Parathyroid adenoma (tissue), 2 donors: ENCODE results near the gene ERAP2.
A peak's percentile ranks its signal among the peaks of the same experiment; 100 is the strongest.
"Not testable (repeated sequence)": the region's sequence is repeated elsewhere in the genome, so short reads cannot be mapped to it uniquely, and the experiment has no call there.

ENCODE experiments used
- H2AFZ ChIP-seq: fragments of 300-600 bp; sonication (generic); one replicate; pipeline ENCODE4 v1.7.0; 2017; ENCODE audit warnings: antibody characterized with exemption, mild to moderate bottlenecking
- H3K27ac ChIP-seq: fragments of 300-600 bp; sonication (generic); one replicate; pipeline ENCODE4 v1.7.0; 2017
- H3K27me3 ChIP-seq: fragments of 300-600 bp; sonication (generic); one replicate; pipeline ENCODE4 v1.7.0; 2017; ENCODE audit warnings: low read length; ENCODE audit not compliant: control insufficient read depth, insufficient read depth
- H3K36me3 ChIP-seq: fragments of 300-600 bp; sonication (generic); one replicate; pipeline ENCODE4 v1.7.0; 2017; ENCODE audit warnings: low read length; ENCODE audit not compliant: control insufficient read depth, insufficient read depth
- H3K4me1 ChIP-seq: fragments of 300-600 bp; sonication (generic); one replicate; pipeline ENCODE4 v1.7.0; 2017; ENCODE audit warnings: control low read depth
- H3K4me2 ChIP-seq: fragments of 300-600 bp; sonication (generic); one replicate; pipeline ENCODE4 v1.7.0; 2017; ENCODE audit warnings: low read length
- H3K4me3 ChIP-seq: fragments of 300-600 bp; sonication (generic); one replicate; pipeline ENCODE4 v1.7.0; 2017; ENCODE audit warnings: low read depth, low read length
- H3K79me2 ChIP-seq: fragments of 300-600 bp; sonication (generic); one replicate; pipeline ENCODE4 v1.7.0; 2017; ENCODE audit warnings: control low read depth
- H3K9ac ChIP-seq: fragments of 300-600 bp; sonication (generic); one replicate; pipeline ENCODE4 v1.7.0; 2017; ENCODE audit warnings: mild to moderate bottlenecking
- H3K9me3 ChIP-seq: fragments of 300-600 bp; sonication (generic); one replicate; pipeline ENCODE4 v1.7.0; 2017; ENCODE audit warnings: low read length; ENCODE audit not compliant: control insufficient read depth
- CTCF ChIP-seq: fragments of 300-600 bp; sonication (generic); IDR thresholded peaks from one replicate; pipeline ENCODE4 v1.7.0; 2017; ENCODE audit warnings: antibody characterized with exemption, mild to moderate bottlenecking
- donor health status: primary hyperparathyroidism.

ERAP2 gene

GRCh38 chr5:96871686-96872085 is 4.6 kb upstream of the ERAP2 start:
- Histone ChIP-seq H2AFZ (no peak overlapping the region), H3K9me3 (no peaks in the 10 kb centered on the region), H3K4me2 (no peak overlapping the region), H3K27me3 (no peaks in the 10 kb centered on the region), H3K9ac (no peak overlapping the region), H3K79me2 (no peaks in the 10 kb centered on the region), H3K27ac (no peak overlapping the region), H3K4me1 (peaks cover 26% of the 10 kb centered on the region), H3K4me3 (no peak overlapping the region), H3K36me3 (no peaks in the 10 kb centered on the region)
- no peak for TF ChIP-seq CTCF

- no peaks in the 10 kb centered on the region for H3K27me3 ChIP-seq
- H2AFZ ChIP-seq = peak overlapping the region; percentile 60
- no peak overlapping the region for H3K4me3 ChIP-seq
- no peak for TF ChIP-seq CTCF
- no peaks in the 10 kb centered on the region for H3K36me3 ChIP-seq
- no peak overlapping the region for H3K4me2 ChIP-seq
- peaks cover 26% of the 10 kb centered on the region for H3K4me1 ChIP-seq
- H3K27ac ChIP-seq = peak overlapping the region; percentile 16
- no peaks in the 10 kb centered on the region for H3K79me2 ChIP-seq
- H3K9ac ChIP-seq = no peak overlapping the region
- H3K9me3 ChIP-seq = no peaks in the 10 kb centered on the region
These were observed 2.9 kb upstream of the ERAP2 start for GRCh38 chr5:96873449-96873848.

- TF ChIP-seq CTCF = no peak
- no peaks in the 10 kb centered on the region for H3K9me3 ChIP-seq
- no peak overlapping the region for H3K9ac ChIP-seq
- H2AFZ ChIP-seq = peak overlapping the region; percentile 72
- no peaks in the 10 kb centered on the region for H3K36me3 ChIP-seq
- peaks cover 20% of the 10 kb centered on the region for H3K4me1 ChIP-seq
- H3K4me3 ChIP-seq = no peak overlapping the region
- H3K27me3 ChIP-seq = no peaks in the 10 kb centered on the region
- no peak overlapping the region for H3K4me2 ChIP-seq
- H3K79me2 ChIP-seq = no peaks in the 10 kb centered on the region
- H3K27ac ChIP-seq = peak overlapping the region; percentile 35
These were observed 1.7 kb upstream of the ERAP2 start for GRCh38 chr5:96874631-96875030.

DNA sequence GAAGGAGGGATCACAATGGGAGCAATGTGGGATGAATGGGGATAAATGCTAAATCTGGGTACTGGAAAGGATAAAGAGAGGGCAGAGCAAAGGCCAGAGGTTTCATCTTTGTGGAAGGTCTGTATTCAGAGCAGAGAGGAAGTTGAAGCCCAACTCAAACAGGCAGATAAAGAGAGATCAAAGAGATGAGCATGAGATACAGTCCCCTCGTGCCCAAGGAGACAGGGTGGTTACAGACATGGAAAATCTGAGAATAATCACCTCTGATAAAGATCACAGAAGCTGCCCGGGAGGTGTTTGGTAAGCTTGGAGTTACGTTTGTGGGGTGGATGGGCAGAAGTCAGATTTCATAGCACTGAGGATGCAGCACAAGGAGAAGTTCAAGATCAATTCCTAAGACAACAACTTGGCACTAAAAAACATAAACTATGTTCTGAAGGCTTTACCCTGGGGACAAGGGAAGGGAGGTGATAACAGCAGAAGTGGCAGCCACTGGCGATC is 459 bp upstream of the ERAP2 start:
- H3K4me2 ChIP-seq = peak overlapping the region; percentile 87
- peaks cover 20% of the 10 kb centered on the region for H3K4me1 ChIP-seq
- peak overlapping the region; percentile 74 for H2AFZ ChIP-seq
- H3K27ac ChIP-seq = peak overlapping the region; percentile 72
- H3K4me3 ChIP-seq = peak overlapping the region; percentile 75
- H3K9ac ChIP-seq = no peak overlapping the region
- no peaks in the 10 kb centered on the region for H3K27me3 ChIP-seq
- no peaks in the 10 kb centered on the region for H3K9me3 ChIP-seq
- TF ChIP-seq CTCF = no peak
- no peaks in the 10 kb centered on the region for H3K79me2 ChIP-seq
- H3K36me3 ChIP-seq = no peaks in the 10 kb centered on the region

GRCh38 chr5:96876977-96877469 is 723 bp downstream of the ERAP2 start:
- not testable (repeated sequence) for H3K9me3 ChIP-seq, H3K9ac ChIP-seq, H3K36me3 ChIP-seq, H3K27me3 ChIP-seq, H3K4me2 ChIP-seq, H3K79me2 ChIP-seq, H3K27ac ChIP-seq
- H2AFZ ChIP-seq = peak overlapping the region; percentile 74
- peak overlapping the region; percentile 75 for H3K4me3 ChIP-seq
- peaks cover 20% of the 10 kb centered on the region for H3K4me1 ChIP-seq
